Measurements from ENCODE around the gene ZNF565. TPM values are rescaled to one million over a fixed set of nuclear protein-coding genes. Genes with fewer than 3 reads are reported as not detected.
A peak's percentile ranks its signal among the peaks of the same experiment; 100 is the strongest.
"Not testable (repeated sequence)": the region's sequence is repeated elsewhere in the genome, so short reads cannot be mapped to it uniquely, and the experiment has no call there.

Gene ZNF565
- total RNA-seq, 2 experiments from 2014 or later, result 1.7 to 2.1 TPM

DNA sequence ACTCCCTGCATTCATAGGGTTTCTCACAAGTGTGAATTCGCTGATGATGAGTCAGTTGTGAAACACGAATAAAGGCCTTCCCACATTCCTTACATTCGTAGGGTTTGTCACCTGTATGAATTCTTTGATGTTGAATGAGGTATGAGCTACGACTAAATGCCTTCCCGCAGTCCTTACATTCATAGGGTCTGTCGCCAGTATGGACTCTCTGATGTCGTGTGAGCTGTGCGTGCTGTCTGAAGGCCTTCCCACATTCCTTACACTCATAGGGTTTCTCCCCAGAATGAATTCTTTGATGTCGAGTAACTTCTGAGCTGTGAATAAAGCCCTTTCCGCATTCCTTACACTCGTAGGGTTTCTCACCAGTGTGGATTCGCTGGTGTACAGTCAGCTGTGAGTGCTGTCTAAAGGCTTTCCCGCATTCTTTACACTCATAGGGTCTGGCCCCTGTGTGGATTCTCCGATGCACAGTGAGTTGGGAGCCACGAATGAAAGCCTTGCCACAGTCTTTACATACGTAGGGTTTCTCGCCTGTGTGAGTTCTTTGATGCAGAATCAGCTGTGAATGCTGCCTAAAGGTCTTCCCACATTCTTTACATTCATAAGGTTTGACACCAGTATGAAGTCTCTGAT is 31.7 kb downstream of the ZNF565 start:
- no peaks in the 10 kb centered on the region for H3K9me3 Mint-ChIP-seq
- H3K36me3 Mint-ChIP-seq, result peaks cover 3% of the 10 kb centered on the region
- H3K27me3 Mint-ChIP-seq, result no peaks in the 10 kb centered on the region
- DNase-seq, result no peak
- no peak overlapping the region for H3K4me3 Mint-ChIP-seq
- no peak overlapping the region for H3K27ac Mint-ChIP-seq
- no peaks in the 10 kb centered on the region for H3K4me1 Mint-ChIP-seq

DNA sequence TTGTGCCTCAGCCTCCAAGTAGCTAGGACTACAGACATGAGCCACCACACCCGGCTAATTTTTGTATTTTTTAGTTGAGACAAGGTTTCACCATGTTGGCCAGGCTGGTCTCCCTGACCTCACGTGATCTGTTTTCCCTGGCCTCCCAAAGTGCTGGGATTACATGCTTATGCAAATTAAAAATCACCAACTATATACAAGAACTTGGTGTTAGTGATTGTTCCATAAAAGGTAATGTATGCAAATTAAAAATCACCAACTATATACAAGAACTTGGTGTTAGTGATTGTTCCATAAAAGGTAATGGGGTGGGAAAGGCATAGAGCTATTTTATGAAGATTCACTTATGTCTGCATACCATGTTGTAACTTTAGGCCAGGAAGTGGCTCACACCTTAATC is 35.4 kb downstream of the ZNF565 start:
- H3K9me3 Mint-ChIP-seq, H3K36me3 Mint-ChIP-seq, H3K27ac Mint-ChIP-seq: not testable (repeated sequence)

GRCh38 chr19:36173846-36174245 is 40.6 kb downstream of the ZNF565 start:
- not testable (repeated sequence) for H3K27me3 Mint-ChIP-seq, H3K4me3 Mint-ChIP-seq, H3K4me1 Mint-ChIP-seq, H3K36me3 Mint-ChIP-seq, H3K27ac Mint-ChIP-seq, DNase-seq, H3K9me3 Mint-ChIP-seq

More for the DNA sequence above, 35.4 kb downstream of the ZNF565 start:
- not testable (repeated sequence) for DNase-seq, H3K4me1 Mint-ChIP-seq, H3K27me3 Mint-ChIP-seq, H3K4me3 Mint-ChIP-seq

GRCh38 chr19:36172852-36173251 is 41.6 kb downstream of the ZNF565 start:
- Mint-ChIP-seq H3K27me3 (no peaks in the 10 kb centered on the region), H3K9me3 (no peaks in the 10 kb centered on the region), H3K36me3 (no peaks in the 10 kb centered on the region), H3K4me3 (no peak overlapping the region), H3K4me1 (peaks cover 2% of the 10 kb centered on the region), H3K27ac (no peak overlapping the region)
- DNase-seq, result no peak

- no peak overlapping the region for H3K27ac Mint-ChIP-seq
- no peak overlapping the region for H3K4me3 Mint-ChIP-seq
- no peaks in the 10 kb centered on the region for H3K9me3 Mint-ChIP-seq
Measured at GRCh38 chr19:36169084-36169760, 45.2 kb downstream of the ZNF565 start.

GRCh38 chr19:36163813-36164212 is 50.7 kb downstream of the ZNF565 start:
- no peak for DNase-seq
- Mint-ChIP-seq H3K4me1 (no peaks in the 10 kb centered on the region), H3K27ac (no peak overlapping the region), H3K27me3 (no peaks in the 10 kb centered on the region), H3K4me3 (no peak overlapping the region), H3K9me3 (no peaks in the 10 kb centered on the region), H3K36me3 (no peaks in the 10 kb centered on the region)

More at GRCh38 chr19:36169084-36169760, 45.2 kb downstream of the ZNF565 start:
- no peaks in the 10 kb centered on the region for H3K36me3 Mint-ChIP-seq
- no peaks in the 10 kb centered on the region for H3K27me3 Mint-ChIP-seq
- peaks cover 2% of the 10 kb centered on the region for H3K4me1 Mint-ChIP-seq
- no peak for DNase-seq

DNA sequence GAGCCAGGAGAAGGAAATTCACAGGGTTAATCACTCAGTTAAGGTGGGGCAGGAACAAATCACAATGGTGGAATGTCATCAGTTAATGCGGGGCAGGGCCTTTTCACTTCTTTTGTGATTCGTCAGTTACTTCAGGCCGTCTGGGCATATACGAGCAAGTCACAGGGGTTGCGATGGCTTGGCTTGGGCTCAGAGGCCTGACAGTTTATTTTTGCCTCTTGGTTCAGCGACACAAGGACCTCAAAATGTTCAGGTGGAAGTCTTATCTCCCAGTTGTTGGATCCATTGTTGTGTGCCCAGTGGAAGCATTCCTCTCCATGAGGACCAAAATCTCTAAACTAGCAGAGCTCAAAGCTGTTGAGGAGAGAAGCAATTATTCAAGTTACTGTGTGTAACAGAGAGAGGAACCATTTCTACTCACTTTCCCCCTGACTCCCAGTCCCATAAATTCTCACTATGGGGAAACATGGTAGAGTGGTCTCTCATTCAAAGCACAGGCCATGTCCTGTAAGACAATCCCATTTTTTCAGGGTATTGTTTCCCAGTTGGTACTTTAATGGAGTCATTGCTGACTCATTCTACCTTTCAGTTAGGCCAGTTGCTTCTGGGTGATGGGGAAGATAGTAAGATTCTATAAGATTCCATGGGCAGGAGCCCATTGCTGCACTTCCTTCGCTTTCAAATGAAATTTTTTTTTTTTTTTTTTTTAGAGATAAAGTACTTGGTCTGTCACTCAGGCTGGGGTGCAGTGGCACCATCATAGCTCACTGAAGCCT is 53.5 kb downstream of the ZNF565 start:
- no peaks in the 10 kb centered on the region for H3K9me3 Mint-ChIP-seq
- H3K27ac Mint-ChIP-seq, result no peak overlapping the region
- H3K27me3 Mint-ChIP-seq, result no peaks in the 10 kb centered on the region
- no peak for DNase-seq
- H3K4me3 Mint-ChIP-seq, result no peak overlapping the region
- H3K36me3 Mint-ChIP-seq, result no peaks in the 10 kb centered on the region
- H3K4me1 Mint-ChIP-seq, result no peaks in the 10 kb centered on the region

- H3K4me1 Mint-ChIP-seq, result no peaks in the 10 kb centered on the region
- peaks cover 9% of the 10 kb centered on the region for H3K36me3 Mint-ChIP-seq
- H3K27ac Mint-ChIP-seq, result no peak overlapping the region
- H3K27me3 Mint-ChIP-seq, result no peaks in the 10 kb centered on the region
- no peaks in the 10 kb centered on the region for H3K9me3 Mint-ChIP-seq
- no peak overlapping the region for H3K4me3 Mint-ChIP-seq
- no peak for DNase-seq
Measured at GRCh38 chr19:36153126-36153525, 61.3 kb downstream of the ZNF565 start.

DNA sequence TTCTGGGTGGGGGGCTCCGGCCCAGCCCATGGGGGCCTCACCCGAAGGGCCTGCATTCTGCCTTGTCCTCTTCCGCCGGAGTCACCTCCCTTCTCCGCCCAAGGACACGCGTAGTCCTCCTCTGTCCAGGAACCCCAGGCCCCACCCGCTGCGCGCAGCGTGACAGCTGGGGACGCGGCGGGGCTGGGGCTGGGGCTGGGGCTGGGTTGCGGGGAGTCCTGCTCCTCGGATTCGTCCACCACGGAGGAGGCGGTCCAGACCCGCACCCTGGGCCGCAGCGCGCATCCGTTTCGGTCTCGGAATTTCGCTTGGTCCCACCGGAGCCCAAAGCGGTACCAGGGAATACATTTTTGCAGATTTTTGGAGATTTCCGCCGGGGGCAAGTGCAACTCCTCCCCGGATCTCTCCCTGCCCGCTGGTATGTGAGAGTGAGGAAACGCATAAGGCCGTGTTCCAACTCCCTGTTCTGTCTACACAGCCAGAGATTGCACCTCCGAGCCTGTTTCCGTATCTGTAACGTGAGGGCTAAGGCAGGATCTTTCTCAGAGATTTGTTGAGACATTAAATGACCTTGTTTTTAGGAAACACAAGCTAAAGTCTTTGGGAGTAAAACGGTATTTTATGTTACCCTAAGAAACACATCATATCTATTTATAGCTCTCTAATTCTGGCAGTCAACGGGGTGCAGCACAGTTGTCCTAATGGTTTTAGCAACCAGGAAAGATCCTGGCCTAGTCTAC is 61.9 kb downstream of the ZNF565 start, which contains the start of gene COX7A1:
Gene COX7A1, minus strand, starts transcription at position 96 of the 740 bp plus-strand sequence. Its CDS starts 40 bp downstream, at position 56.
- Mint-ChIP-seq H3K36me3 (peaks cover 12% of the 10 kb centered on the region), H3K27me3 (no peaks in the 10 kb centered on the region), H3K4me3 (no peak within 1 kb of the TSS), H3K27ac (peak within 1 kb of the TSS; percentile 28), H3K4me1 (no peaks in the 10 kb centered on the region), H3K9me3 (no peaks in the 10 kb centered on the region)
- DNase-seq, result no peak

DNA sequence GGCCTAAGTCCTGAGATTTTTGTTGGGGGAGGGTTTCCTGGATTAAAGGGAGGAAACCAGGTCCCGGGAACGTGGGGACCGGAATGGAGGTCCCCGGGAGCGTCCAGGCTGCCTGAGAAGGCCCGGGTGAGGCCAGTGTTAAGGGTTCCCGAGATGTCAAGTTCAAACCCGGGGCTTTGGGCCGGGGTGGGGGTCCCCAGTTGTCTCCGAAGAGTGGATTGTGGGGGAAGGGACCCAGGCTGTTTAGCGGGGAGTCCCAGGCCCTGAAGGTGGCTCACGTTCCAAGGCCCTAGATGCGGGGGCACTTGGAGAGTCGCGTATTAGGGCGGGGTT is 62.5 kb downstream of the ZNF565 start:
- Mint-ChIP-seq H3K4me1 (no peaks in the 10 kb centered on the region), H3K4me3 (no peak overlapping the region), H3K27ac (no peak overlapping the region), H3K9me3 (no peaks in the 10 kb centered on the region), H3K27me3 (no peaks in the 10 kb centered on the region), H3K36me3 (peaks cover 17% of the 10 kb centered on the region)
- no peak for DNase-seq

DNA sequence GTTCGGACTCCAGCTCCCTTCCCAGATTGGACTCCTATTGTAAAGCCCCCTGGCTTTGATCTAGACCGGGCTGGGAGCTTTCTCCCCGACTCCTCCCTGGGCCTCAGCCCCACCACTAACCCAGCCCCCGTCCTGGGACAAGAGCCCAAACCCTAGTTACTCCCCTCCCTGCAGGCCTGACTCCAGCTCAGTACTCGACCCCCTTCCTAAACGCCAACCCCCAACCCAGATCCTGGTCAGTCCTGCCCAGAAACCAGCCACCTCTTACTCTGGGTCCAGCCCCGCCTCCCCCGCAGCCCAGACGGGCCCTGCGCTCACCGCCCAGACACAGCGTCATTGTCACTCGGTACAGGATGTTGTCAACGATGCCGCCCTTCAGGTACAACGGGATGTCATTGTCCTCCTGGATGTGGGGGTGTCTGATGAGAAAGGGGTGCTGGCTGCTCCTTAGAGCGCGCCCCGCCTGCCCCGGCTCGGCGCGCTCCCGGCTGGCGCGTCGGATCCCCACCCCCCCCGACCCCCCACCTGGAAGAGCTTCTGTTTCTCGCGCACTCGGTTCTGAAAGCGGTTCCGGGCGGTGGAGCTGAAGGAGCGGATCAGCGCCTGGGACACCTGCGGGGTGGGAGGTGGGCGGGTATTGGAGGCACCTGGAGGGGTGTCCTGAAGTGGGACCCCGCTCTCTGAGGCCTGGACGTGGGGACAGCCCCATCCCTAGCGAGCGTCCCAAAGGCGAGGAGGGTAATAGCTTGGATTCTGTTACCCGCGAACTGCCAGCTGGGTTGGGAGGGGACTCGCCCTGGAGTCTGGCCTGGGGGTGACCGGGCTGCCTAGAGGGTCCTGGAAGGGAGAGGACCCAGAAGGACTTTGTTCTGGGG is 63.1 kb downstream of the ZNF565 start:
- Mint-ChIP-seq H3K36me3 (peaks cover 20% of the 10 kb centered on the region), H3K9me3 (no peaks in the 10 kb centered on the region), H3K4me3 (no peak overlapping the region), H3K27ac (peak overlapping the region; percentile 28), H3K27me3 (no peaks in the 10 kb centered on the region), H3K4me1 (no peaks in the 10 kb centered on the region)
- DNase-seq, result no peak

DNA sequence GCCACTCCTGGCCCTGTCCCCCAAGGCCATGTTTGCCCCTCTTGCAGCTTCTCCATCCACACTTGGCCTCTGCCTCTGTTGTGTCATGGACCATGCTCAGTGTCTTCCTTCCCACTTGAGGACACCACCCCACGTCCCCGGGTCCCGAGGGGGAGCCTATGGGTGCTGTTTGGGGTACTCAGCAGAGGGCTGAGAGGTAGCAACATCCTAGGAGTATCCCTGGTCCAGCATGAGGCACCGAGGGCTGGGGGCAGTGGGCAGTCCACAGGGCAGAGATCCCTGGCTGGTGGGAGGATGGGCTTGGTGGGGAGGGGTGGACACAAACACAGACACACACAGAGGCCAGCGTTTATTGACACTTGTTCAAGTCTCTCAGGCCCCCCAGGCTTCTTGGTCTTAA is 63.9 kb downstream of the ZNF565 start:
- H3K9me3 Mint-ChIP-seq, result no peaks in the 10 kb centered on the region
- no peak overlapping the region for H3K27ac Mint-ChIP-seq
- no peaks in the 10 kb centered on the region for H3K4me1 Mint-ChIP-seq
- no peak overlapping the region for H3K4me3 Mint-ChIP-seq
- peaks cover 28% of the 10 kb centered on the region for H3K36me3 Mint-ChIP-seq
- no peak for DNase-seq
- no peaks in the 10 kb centered on the region for H3K27me3 Mint-ChIP-seq

GRCh38 chr19:36149673-36150406 is 64.6 kb downstream of the ZNF565 start:
- Mint-ChIP-seq H3K9me3 (no peaks in the 10 kb centered on the region), H3K4me1 (no peaks in the 10 kb centered on the region), H3K27ac (peak overlapping the region; percentile 25), H3K4me3 (no peak overlapping the region), H3K36me3 (peaks cover 28% of the 10 kb centered on the region), H3K27me3 (no peaks in the 10 kb centered on the region)
- DNase-seq, result no peak

- no peak overlapping the region for H3K27ac Mint-ChIP-seq
- no peak for DNase-seq
- peaks cover 41% of the 10 kb centered on the region for H3K36me3 Mint-ChIP-seq
- no peaks in the 10 kb centered on the region for H3K27me3 Mint-ChIP-seq
- H3K4me3 Mint-ChIP-seq, result no peak overlapping the region
- H3K9me3 Mint-ChIP-seq, result peaks cover 2% of the 10 kb centered on the region
- H3K4me1 Mint-ChIP-seq, result peaks cover 12% of the 10 kb centered on the region
Measured at GRCh38 chr19:36144624-36145023, 69.8 kb downstream of the ZNF565 start.

Data from activated naive CD8-positive, alpha-beta T cell treated with anti-CD3 and anti-CD28 coated beads for 36 hours (primary cell).